ENCODE results near the gene SRPK2. TPM values are rescaled to one million over a fixed set of nuclear protein-coding genes. Genes with fewer than 3 reads are reported as not detected.

SRPK2 gene
- total RNA-seq, 1 donor from 2014 or later = 47.1 TPM

DNA sequence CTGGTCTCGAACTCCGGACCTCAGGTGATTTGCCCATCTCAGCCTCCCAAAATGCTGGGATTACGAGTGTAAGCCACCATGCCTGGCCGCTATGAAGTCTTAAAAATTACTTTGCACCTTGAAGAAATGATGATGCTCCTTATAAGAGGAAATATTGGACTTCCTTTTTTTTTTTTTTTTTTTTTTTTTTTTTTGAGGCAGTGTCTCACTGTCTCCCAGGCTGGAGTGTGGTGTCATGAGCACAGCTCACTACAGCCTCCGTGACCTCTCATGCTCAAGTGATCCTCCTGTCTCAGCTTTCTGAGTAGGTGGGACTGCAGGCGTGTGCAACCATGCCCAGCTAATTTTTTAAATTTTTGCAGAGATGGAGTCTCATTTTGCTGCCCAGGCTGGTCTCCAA lies 309.4 kb downstream of the SRPK2 start:
- H3K4me3 ChIP-seq = no peak overlapping the region
- peaks cover 0 to 79% of the 10 kb centered on the region in 2 donors for H3K36me3 ChIP-seq
- peaks cover 8% of the 10 kb centered on the region for H3K4me1 ChIP-seq
- H3K9me3 ChIP-seq = no peaks in the 10 kb centered on the region
- intact Hi-C loops (cut with DNase I) = no loop called here
- no peaks in the 10 kb centered on the region for H3K27me3 ChIP-seq
- H3K27ac ChIP-seq = no peak overlapping the region
- no peak for DNase-seq (ENCODE audit: extremely low spot score in 2 of 2)
- TF ChIP-seq POLR2AphosphoS5 (IDR thresholded peaks at IDR 0.05; ENCODE audit: insufficient read depth in 1 of 2, low read depth in 1 of 2) (no peak), POLR2A (IDR thresholded peaks at IDR 0.05) (no peak)
- TF ChIP-seq, protein P1, sequence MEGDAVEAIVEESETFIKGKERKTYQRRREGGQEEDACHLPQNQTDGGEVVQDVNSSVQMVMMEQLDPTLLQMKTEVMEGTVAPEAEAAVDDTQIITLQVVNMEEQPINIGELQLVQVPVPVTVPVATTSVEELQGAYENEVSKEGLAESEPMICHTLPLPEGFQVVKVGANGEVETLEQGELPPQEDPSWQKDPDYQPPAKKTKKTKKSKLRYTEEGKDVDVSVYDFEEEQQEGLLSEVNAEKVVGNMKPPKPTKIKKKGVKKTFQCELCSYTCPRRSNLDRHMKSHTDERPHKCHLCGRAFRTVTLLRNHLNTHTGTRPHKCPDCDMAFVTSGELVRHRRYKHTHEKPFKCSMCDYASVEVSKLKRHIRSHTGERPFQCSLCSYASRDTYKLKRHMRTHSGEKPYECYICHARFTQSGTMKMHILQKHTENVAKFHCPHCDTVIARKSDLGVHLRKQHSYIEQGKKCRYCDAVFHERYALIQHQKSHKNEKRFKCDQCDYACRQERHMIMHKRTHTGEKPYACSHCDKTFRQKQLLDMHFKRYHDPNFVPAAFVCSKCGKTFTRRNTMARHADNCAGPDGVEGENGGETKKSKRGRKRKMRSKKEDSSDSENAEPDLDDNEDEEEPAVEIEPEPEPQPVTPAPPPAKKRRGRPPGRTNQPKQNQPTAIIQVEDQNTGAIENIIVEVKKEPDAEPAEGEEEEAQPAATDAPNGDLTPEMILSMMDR (IDR thresholded peaks at IDR 0.05) = no peak

DNA sequence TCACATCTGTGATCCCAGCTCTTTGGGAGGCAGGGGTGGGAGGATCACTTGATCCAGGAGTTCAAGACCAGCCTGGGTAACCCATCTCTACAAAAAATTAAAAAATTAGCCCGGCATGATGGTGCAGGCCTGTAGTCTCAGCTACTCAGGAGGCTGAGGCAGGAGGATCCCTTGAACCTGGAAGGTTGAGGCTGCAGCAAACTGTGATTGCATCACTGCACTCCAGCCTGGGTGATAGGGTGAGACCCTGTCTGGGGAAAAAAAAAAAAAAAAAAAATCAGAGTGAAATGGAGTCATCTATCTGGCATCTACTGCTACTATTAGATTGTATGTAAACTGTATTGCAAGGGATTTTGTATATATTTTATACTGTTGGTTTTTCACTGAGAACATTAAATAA lies 315.6 kb downstream of the SRPK2 start:
- intact Hi-C loops (cut with DNase I) = no loop called here
- Histone ChIP-seq H3K4me3 (no peak overlapping the region), H3K36me3 (peaks cover 0 to 56% of the 10 kb centered on the region in 2 donors), H3K27ac (no peak overlapping the region), H3K9me3 (no peaks in the 10 kb centered on the region), H3K4me1 (no peaks in the 10 kb centered on the region), H3K27me3 (no peaks in the 10 kb centered on the region)
- TF ChIP-seq POLR2AphosphoS5 (IDR thresholded peaks at IDR 0.05; ENCODE audit: insufficient read depth in 1 of 2, low read depth in 1 of 2) = no peak
- TF ChIP-seq, protein P1 (IDR thresholded peaks at IDR 0.05) = no peak
- TF ChIP-seq POLR2A (IDR thresholded peaks at IDR 0.05) = no peak
- no peak for DNase-seq (ENCODE audit: extremely low spot score in 2 of 2)

DNA sequence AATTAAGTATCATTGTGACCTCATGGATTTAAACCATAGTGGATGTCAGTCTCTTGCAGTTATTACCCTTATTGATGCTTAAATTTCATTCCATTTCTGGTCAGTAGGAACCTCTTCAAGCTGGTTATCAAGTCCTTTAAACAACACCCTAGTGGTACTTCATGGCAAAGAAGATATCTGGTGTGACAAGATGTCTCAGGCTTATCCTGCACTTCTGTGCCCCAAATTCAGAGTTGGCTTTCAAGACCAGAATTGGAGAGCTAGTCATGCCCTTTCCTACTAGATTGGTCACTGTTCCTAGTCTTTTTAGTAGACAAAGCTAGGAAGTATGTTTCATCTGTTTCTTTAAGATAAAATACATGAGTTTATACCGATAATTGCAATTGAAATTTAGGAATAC lies 319.8 kb downstream of the SRPK2 start:
- H3K9me3 ChIP-seq = no peaks in the 10 kb centered on the region
- no peak for DNase-seq (ENCODE audit: extremely low spot score in 2 of 2)
- TF ChIP-seq POLR2A (IDR thresholded peaks at IDR 0.05) = no peak
- no peak for TF ChIP-seq POLR2AphosphoS5 (IDR thresholded peaks at IDR 0.05; ENCODE audit: insufficient read depth in 1 of 2, low read depth in 1 of 2)
- TF ChIP-seq, protein P1 (IDR thresholded peaks at IDR 0.05) = no peak
- H3K27ac ChIP-seq = no peak overlapping the region
- intact Hi-C loops (cut with DNase I) = no loop called here
- H3K27me3 ChIP-seq = no peaks in the 10 kb centered on the region
- H3K4me1 ChIP-seq = peaks cover 5% of the 10 kb centered on the region
- peaks cover 0 to 49% of the 10 kb centered on the region in 2 donors for H3K36me3 ChIP-seq
- H3K4me3 ChIP-seq = no peak overlapping the region

DNA sequence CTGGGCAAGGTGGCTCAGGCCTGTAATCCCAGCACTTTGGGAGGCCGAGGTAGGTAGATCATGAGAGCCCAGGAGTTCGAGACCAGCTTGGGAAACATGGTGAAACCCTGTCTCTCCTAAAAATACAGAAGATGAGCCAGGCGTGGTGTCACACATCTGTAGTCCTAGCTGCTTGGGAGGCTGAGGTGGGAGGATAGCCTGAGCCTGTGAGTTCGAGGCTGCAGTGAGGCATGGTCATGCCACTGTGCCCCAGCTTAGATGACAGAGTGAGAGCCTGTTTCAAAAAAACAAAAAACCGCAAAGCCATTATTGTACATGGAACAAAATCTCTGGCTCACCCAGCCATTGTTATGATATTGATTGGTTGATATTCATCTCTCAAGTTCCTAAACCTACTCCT lies 321.0 kb downstream of the SRPK2 start:
- Histone ChIP-seq H3K9me3 (no peaks in the 10 kb centered on the region), H3K27me3 (no peaks in the 10 kb centered on the region), H3K4me3 (no peak overlapping the region), H3K27ac (no peak overlapping the region), H3K36me3 (peaks cover 0 to 57% of the 10 kb centered on the region in 2 donors), H3K4me1 (peaks cover 5% of the 10 kb centered on the region)
- no peak for DNase-seq (ENCODE audit: extremely low spot score in 2 of 2)
- intact Hi-C loops (cut with DNase I) = no loop called here
- TF ChIP-seq POLR2A (IDR thresholded peaks at IDR 0.05) (no peak), POLR2AphosphoS5 (IDR thresholded peaks at IDR 0.05; ENCODE audit: insufficient read depth in 1 of 2, low read depth in 1 of 2) (no peak)
- TF ChIP-seq, protein P1 (IDR thresholded peaks at IDR 0.05) = no peak

Small RNA genes within 50 kb of the gene (small RNA-seq; reads per million reads assigned to genes)
- gene AC005070.2 (not detected), gene RNU6-1322P (not detected)

Other genes starting within 250 kb of the SRPK2 start
- gene PUS7, start 133.3 kb upstream of the SRPK2 start, total RNA-seq = 16.9 TPM
- gene RINT1, start 143.3 kb upstream of the SRPK2 start, total RNA-seq = 27.5 TPM
- not detected for gene EFCAB10, start 192.6 kb upstream of the SRPK2 start, total RNA-seq